ENCODE measurements around the gene PRR7. TPM values are rescaled to one million over a fixed set of nuclear protein-coding genes. Genes with fewer than 3 reads are reported as not detected.

The PRR7 gene
- total RNA-seq, 1 donor from 2014 or later = 12.1 TPM

- Mint-ChIP-seq H3K27ac (peak overlapping the region; percentile 95), H3K27me3 (ENCODE audit: low read depth) (no peaks in the 10 kb centered on the region), H3K36me3 (ENCODE audit: low read depth) (peaks cover 47% of the 10 kb centered on the region), H3K4me3 (ENCODE audit: low read depth) (peak overlapping the region; percentile 91), H3K4me1 (ENCODE audit: low read depth) (peaks cover 58% of the 10 kb centered on the region), H3K9me3 (no peaks in the 10 kb centered on the region)
- intact Hi-C loops (cut with micrococcal nuclease) = loop anchor here (2.0 to 5.0 kb wide), 3 partner anchors 35 to 891 kb away; partner anchors contain the start of genes PDLIM7 and RNF44
- no peak for DNase-seq (ENCODE audit: low spot score)
These were observed 19.3 kb upstream of the PRR7 start for GRCh38 chr5:177427211-177427822.

DNA sequence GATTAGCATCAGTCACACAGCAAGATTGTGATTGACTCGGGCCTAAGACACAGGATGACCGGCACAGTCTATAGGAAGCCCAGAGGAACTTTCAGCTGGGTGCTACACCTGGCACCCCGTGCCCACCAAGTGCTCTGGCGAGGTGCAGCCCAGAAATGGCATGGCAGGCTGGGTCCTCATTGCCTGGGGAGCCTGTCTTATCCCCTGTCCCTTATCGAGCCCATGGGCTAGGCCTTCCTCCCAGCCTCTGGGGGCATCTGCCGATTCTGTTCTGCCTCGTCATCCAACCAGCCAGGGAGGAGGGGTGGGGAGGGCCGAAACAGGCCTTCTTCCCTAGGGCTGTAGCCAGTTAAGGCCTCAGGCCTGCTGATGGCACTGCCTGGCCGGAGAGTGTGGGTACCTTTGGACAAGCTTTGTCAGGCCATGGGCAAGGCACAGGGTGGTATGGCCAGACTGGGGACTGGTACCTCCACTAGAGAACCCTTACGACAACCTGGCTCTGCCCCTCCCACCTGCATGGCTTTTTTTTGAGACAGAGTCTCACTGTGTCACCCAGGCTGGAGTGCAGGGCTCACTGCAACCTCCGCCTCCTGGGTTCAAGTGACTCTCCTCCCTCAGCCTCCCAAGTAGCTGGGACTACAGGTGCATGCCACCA is 18.6 kb upstream of the PRR7 start:
- H3K9me3 Mint-ChIP-seq = no peaks in the 10 kb centered on the region
- H3K36me3 Mint-ChIP-seq (ENCODE audit: low read depth) = peaks cover 53% of the 10 kb centered on the region
- peaks cover 59% of the 10 kb centered on the region for H3K4me1 Mint-ChIP-seq (ENCODE audit: low read depth)
- H3K27ac Mint-ChIP-seq = peak overlapping the region; percentile 95
- H3K27me3 Mint-ChIP-seq (ENCODE audit: low read depth) = no peaks in the 10 kb centered on the region
- intact Hi-C loops (cut with micrococcal nuclease) = loop anchor here (2.0 to 5.0 kb wide), 4 partner anchors 19 to 891 kb away; partner anchors contain the start of genes PDLIM7, PRR7 and RNF44
- peak overlapping the region; percentile 91 for H3K4me3 Mint-ChIP-seq (ENCODE audit: low read depth)
- DNase-seq (ENCODE audit: low spot score) = no peak

GRCh38 chr5:177428574-177429217 is 17.9 kb upstream of the PRR7 start:
- no peak for DNase-seq (ENCODE audit: low spot score)
- intact Hi-C loops (cut with micrococcal nuclease) = loop anchor here (1.0 to 5.0 kb wide), 4 partner anchors 18 to 77 kb away; partner anchors contain the start of genes LMAN2 and PRR7
- Mint-ChIP-seq H3K27me3 (ENCODE audit: low read depth) (no peaks in the 10 kb centered on the region), H3K36me3 (ENCODE audit: low read depth) (peaks cover 59% of the 10 kb centered on the region), H3K4me3 (ENCODE audit: low read depth) (peak overlapping the region; percentile 91), H3K9me3 (no peaks in the 10 kb centered on the region), H3K27ac (peak overlapping the region; percentile 95), H3K4me1 (ENCODE audit: low read depth) (peaks cover 63% of the 10 kb centered on the region)

DNA sequence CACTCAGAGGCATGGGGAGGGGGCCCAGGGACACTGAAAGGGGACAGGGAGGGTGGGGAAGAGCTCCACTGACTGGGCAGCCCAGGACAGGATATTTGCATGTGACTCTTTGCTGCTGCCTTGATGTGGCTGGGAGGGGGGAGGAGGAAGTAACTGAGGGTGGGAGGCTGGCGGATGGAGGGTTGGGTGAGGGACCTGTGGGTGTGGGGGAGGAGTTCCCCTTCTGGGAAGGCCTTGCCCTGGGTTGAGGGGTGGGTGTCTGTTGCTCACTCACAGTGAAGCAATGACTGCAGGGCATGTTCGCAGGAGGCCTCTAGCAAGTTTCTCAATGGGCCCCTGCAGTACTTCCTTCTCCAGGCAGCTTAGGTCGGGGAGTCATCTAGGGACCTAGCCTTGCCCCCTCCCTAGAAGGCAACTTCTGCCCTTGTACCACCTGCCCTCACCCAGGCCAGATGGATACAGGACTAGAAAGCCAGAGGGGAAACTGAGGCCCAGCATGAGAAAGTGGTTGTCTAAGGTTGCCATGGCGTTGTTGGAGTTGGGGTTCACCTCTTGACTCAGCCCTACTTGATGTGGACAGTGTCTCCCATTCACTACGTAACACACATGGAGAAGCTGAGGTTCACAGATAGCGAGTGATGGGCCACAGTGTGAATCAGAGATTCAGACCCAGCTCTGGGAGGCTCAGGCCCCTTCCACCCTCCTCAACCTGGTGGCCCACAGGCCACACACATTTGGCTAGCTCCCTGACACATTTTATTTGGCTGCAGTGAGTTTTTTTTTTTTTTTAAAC is 17.2 kb upstream of the PRR7 start:
- Mint-ChIP-seq H3K9me3 (no peaks in the 10 kb centered on the region), H3K27ac (peak overlapping the region; percentile 95), H3K4me1 (ENCODE audit: low read depth) (peaks cover 61% of the 10 kb centered on the region), H3K27me3 (ENCODE audit: low read depth) (no peaks in the 10 kb centered on the region), H3K36me3 (ENCODE audit: low read depth) (peaks cover 65% of the 10 kb centered on the region), H3K4me3 (ENCODE audit: low read depth) (peak overlapping the region; percentile 91)
- intact Hi-C loops (cut with micrococcal nuclease) = loop anchor here (1.0 to 5.0 kb wide), 4 partner anchors 17 to 78 kb away; partner anchors contain the start of genes LMAN2 and PRR7
- peak; percentile 79 for DNase-seq (ENCODE audit: low spot score)

GRCh38 chr5:177430140-177430951 is 16.3 kb upstream of the PRR7 start:
- Mint-ChIP-seq H3K36me3 (ENCODE audit: low read depth) (peaks cover 74% of the 10 kb centered on the region), H3K4me1 (ENCODE audit: low read depth) (peaks cover 60% of the 10 kb centered on the region), H3K27me3 (ENCODE audit: low read depth) (no peaks in the 10 kb centered on the region), H3K27ac (peak overlapping the region; percentile 95), H3K4me3 (ENCODE audit: low read depth) (peak overlapping the region; percentile 91), H3K9me3 (no peaks in the 10 kb centered on the region)
- intact Hi-C loops (cut with micrococcal nuclease) = no loop called here
- no peak for DNase-seq (ENCODE audit: low spot score)

GRCh38 chr5:177430972-177431316 is 15.7 kb upstream of the PRR7 start:
- Mint-ChIP-seq H3K9me3 (no peaks in the 10 kb centered on the region), H3K27ac (peak overlapping the region; percentile 67), H3K36me3 (ENCODE audit: low read depth) (peaks cover 79% of the 10 kb centered on the region), H3K27me3 (ENCODE audit: low read depth) (no peaks in the 10 kb centered on the region), H3K4me1 (ENCODE audit: low read depth) (peaks cover 56% of the 10 kb centered on the region), H3K4me3 (ENCODE audit: low read depth) (peak overlapping the region; percentile 91)
- DNase-seq (ENCODE audit: low spot score) = no peak
- intact Hi-C loops (cut with micrococcal nuclease) = no loop called here

DNA sequence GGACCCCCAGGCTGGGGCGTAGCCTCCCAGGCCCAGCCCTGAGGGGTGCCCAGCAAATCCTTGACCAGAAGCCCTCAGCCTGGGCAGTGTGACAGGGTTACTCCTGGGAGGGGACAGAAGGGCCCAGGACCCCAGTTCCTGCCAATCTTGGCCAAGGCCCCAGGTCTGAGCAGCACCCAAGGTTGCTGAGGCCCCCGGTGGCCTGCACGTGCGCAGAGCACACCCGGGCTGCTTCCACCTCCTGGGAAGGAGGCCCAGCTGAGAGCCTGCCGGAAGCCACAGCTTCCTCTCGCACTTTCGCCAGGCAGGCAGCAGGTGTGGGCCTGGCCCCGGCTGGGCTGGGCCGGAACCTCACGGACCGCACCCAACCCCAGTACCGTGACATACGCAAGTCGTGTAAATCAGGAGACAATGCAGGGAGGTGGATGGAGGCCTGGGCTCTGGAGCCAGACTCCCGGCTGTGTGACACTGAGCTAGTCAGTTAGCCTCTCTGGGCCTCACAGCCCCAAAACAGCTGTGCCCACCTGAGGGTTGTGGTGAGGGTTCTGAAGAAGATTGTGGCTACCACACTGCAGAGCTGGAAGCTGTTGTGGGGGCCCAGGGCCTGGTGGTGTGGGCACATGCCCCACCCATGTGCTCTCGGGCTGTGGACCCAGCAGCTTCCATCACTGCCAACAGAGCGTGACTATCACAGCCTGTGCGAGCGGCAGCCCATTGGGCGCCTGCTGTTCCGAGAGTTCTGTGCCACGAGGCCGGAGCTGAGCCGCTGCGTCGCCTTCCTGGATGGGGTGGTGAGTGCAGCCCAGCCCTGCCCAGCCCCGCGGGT is 15.1 kb upstream of the PRR7 start:
- intact Hi-C loops (cut with micrococcal nuclease) = no loop called here
- peak overlapping the region; percentile 92 for H3K27ac Mint-ChIP-seq
- peak; percentile 77 for DNase-seq (ENCODE audit: low spot score)
- H3K9me3 Mint-ChIP-seq = no peaks in the 10 kb centered on the region
- H3K27me3 Mint-ChIP-seq (ENCODE audit: low read depth) = no peaks in the 10 kb centered on the region
- H3K4me3 Mint-ChIP-seq (ENCODE audit: low read depth) = peak overlapping the region; percentile 77
- peaks cover 56% of the 10 kb centered on the region for H3K4me1 Mint-ChIP-seq (ENCODE audit: low read depth)
- H3K36me3 Mint-ChIP-seq (ENCODE audit: low read depth) = peaks cover 83% of the 10 kb centered on the region

DNA sequence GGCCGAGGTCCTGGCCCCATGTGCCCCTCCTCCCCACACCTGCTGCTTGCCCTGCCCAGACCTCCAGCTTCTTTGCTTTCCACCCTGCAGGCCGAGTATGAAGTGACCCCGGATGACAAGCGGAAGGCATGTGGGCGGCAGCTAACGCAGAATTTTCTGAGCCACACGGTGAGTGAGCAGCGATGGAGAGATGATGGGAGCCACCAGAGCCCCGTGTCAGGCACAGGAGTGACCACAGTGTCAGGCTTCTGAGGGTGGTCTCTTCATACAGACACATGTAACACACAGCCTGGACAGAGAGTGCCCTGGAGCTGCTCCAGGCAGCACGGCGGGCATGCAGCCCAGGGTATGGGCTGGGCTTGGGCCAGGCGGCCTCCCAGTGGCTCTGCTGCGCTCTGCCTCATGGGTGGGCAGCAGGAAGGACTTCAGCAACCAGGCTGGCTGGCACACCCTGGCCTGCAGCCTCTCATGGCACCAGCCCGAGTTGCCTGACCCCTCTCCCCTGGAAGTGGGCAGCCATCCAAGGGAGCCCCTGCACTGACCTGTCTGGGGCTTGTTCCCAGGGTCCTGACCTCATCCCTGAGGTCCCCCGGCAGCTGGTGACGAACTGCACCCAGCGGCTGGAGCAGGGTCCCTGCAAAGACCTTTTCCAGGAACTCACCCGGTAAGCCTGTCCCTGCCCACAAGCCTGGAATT is 14.3 kb upstream of the PRR7 start:
- DNase-seq (ENCODE audit: low spot score) = no peak
- peak overlapping the region; percentile 92 for H3K27ac Mint-ChIP-seq
- H3K4me3 Mint-ChIP-seq (ENCODE audit: low read depth) = peak overlapping the region; percentile 77
- intact Hi-C loops (cut with micrococcal nuclease) = no loop called here
- H3K4me1 Mint-ChIP-seq (ENCODE audit: low read depth) = peaks cover 58% of the 10 kb centered on the region
- no peaks in the 10 kb centered on the region for H3K27me3 Mint-ChIP-seq (ENCODE audit: low read depth)
- no peaks in the 10 kb centered on the region for H3K9me3 Mint-ChIP-seq
- peaks cover 89% of the 10 kb centered on the region for H3K36me3 Mint-ChIP-seq (ENCODE audit: low read depth)

DNA sequence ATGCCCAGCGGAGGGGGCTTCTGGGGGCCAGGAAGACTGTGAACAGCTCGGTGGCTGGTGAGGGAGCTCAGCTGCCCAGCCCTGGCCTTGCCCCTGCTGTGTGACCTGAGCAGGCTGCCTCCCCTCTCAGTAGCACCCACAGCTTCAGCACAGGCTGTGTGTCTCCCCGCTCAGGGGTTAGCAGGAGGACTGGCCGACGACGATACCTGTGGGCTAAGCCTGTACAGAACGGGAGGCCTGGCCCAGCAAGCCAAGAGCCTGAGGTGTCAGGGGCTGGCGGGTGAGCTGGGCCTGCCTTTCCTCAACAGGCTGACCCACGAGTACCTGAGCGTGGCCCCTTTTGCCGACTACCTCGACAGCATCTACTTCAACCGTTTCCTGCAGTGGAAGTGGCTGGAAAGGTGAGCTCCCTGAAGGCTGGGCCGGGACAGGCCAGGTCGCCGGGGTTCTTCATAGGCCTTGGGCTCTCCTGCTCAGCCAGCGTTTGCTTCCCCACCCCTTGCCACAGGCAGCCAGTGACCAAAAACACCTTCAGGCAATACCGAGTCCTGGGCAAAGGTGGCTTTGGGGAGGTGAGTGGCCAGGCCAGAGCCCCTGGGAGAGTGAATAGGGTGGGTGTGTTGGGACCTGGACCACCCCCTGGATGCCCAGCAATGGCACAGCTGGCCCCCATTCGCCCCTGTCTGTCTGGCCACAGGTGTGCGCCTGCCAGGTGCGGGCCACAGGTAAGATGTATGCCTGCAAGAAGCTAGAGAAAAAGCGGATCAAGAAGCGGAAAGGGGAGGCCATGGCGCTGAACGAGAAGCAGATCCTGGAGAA is 13.6 kb upstream of the PRR7 start:
- Mint-ChIP-seq H3K9me3 (no peaks in the 10 kb centered on the region), H3K4me1 (ENCODE audit: low read depth) (peaks cover 53% of the 10 kb centered on the region), H3K4me3 (ENCODE audit: low read depth) (no peak overlapping the region), H3K27ac (peak overlapping the region; percentile 46), H3K27me3 (ENCODE audit: low read depth) (no peaks in the 10 kb centered on the region), H3K36me3 (ENCODE audit: low read depth) (peaks cover 90% of the 10 kb centered on the region)
- intact Hi-C loops (cut with micrococcal nuclease) = no loop called here
- no peak for DNase-seq (ENCODE audit: low spot score)

GRCh38 chr5:177433658-177434217 is 12.9 kb upstream of the PRR7 start:
- peak overlapping the region; percentile 83 for H3K27ac Mint-ChIP-seq
- H3K27me3 Mint-ChIP-seq (ENCODE audit: low read depth) = no peaks in the 10 kb centered on the region
- H3K4me3 Mint-ChIP-seq (ENCODE audit: low read depth) = no peak overlapping the region
- no peaks in the 10 kb centered on the region for H3K9me3 Mint-ChIP-seq
- H3K4me1 Mint-ChIP-seq (ENCODE audit: low read depth) = peaks cover 53% of the 10 kb centered on the region
- intact Hi-C loops (cut with micrococcal nuclease) = loop anchor here (1.0 kb wide), 1 partner anchor 11 kb away; no protein-coding TSS in a partner anchor
- DNase-seq (ENCODE audit: low spot score) = no peak
- peaks cover 92% of the 10 kb centered on the region for H3K36me3 Mint-ChIP-seq (ENCODE audit: low read depth)
